Adrenal gland (tissue), 12 donors: ENCODE measurements around the gene CDH4. TPM values are rescaled to one million over a fixed set of nuclear protein-coding genes. Genes with fewer than 3 reads are reported as not detected.

Source experiments
- DNase-seq, 7 donors: peaks; one replicate each; pipeline ENCODE4 v3.0.0-alpha.2; 2019 to 2020
- H3K27ac ChIP-seq, 5 donors: fragments of 200-600 bp; sonication (generic) in 4 of 5; 1 replicate in 3 of 5; 2 replicates in 2 of 5; pipeline versions ENCODE4 v1.5.1 to v1.8.0; 2016 to 2020; ENCODE audit warnings: mild to moderate bottlenecking in 1 of 5
- H3K27me3 ChIP-seq: fragments of 200-600 bp; 2 replicates; pipeline ENCODE4 v1.8.0; 2021
- H3K36me3 ChIP-seq, 2 donors: fragments of 200-600 bp; replicated peaks in 1 of 2; 1 replicate in 1 of 2; 2 replicates in 1 of 2; pipeline versions ENCODE4 v1.5.1 to v1.8.0; 2018 to 2022
- H3K4me1 ChIP-seq, 2 donors: fragments of 200-600 bp; replicated peaks in 1 of 2; 1 replicate in 1 of 2; 2 replicates in 1 of 2; pipeline versions ENCODE4 v1.5.1 to v1.8.0; 2018 to 2021
- H3K4me3 ChIP-seq, 4 donors: fragments of 200-600 bp; sonication (generic) in 3 of 4; one replicate each; pipeline ENCODE4 v1.5.1; 2016 to 2018
- H3K9me3 ChIP-seq, 3 donors: fragments of 200-600 bp; sonication (generic) in 1 of 3; replicated peaks in 1 of 3; 1 replicate in 2 of 3; 2 replicates in 1 of 3; pipeline versions ENCODE4 v1.5.1 to v1.8.0; 2016 to 2021
- CTCF ChIP-seq, 6 experiments: fragments of 450-650 bp in 4 of 6; fragments of 200-600 bp in 2 of 6; sonication (generic) in 1 of 6; IDR thresholded peaks; 1 replicate in 5 of 6; 2 replicates in 1 of 6; pipeline versions ENCODE4 v1.5.1 to v1.8.0; 2016 to 2021; ENCODE audit warnings: antibody characterized with exemption in 6 of 6, mild to moderate bottlenecking in 2 of 6, moderate library complexity in 1 of 6
- POLR2A ChIP-seq, 2 donors: fragments of 450-650 bp; IDR thresholded peaks; one replicate each; pipeline ENCODE4 v1.6.1; 2017; ENCODE audit warnings: antibody characterized with exemption in 2 of 2, mild to moderate bottlenecking in 2 of 2, moderate library complexity in 1 of 2
- WGBS, 4 donors: extraction: QIAGEN DNeasy Blood & Tissue Kit in 2 of 4; methylation state at CpG; one replicate each; pipeline versions ENCODE4 v1.1.5 to v1.1.7; 2013 to 2017; 5-methylcytosine and 5-hydroxymethylcytosine counted together
- intact Hi-C, 2 donors: fragments of 100-400 bp; cut with DNase I; formaldehyde crosslinking; loops; one replicate each; pipeline versions ENCODE4 v1.14.1 to v1.15.0; 2022 to 2023
- polyA plus RNA-seq, 3 donors: library from polyadenylated mRNA; stranded (reverse); fragments of 200-250 nt in 2 of 3; fragments of 350-450 nt in 1 of 3; fragmentation: Illumina TruSeq in 1 of 3; extraction: RNeasy Lipid Tissue Mini Kit (QIAGEN cat#74804) in 1 of 3; gene quantifications; one replicate each; pipeline ENCODE4 v1.2.3, GENCODE V29; 2013 to 2014
- total RNA-seq, 9 donors: library from RNA; depleted of rRNA in 4 of 9; stranded (reverse); fragments of >200 nt in 4 of 9; fragments of 120-200 nt in 1 of 9; fragmentation: NEBNext Ultra II Directional in 1 of 9; extraction: Animal tissue kit (Norgen Biotek cat#: 25700) in 1 of 9; gene quantifications; one replicate each; pipeline versions ENCODE4 v1.1.0 to v1.2.4, GENCODE V29; 2013 to 2023
- donor health status: healthy with polysubstance abuse.
- donor health status: Bipolar disorder and iron deficiency.
- donor health status: DM: yes; HTN: yes; CAD: no.
- donor health status: DM: no; HTN: no; CAD: no.
- donor health status: DM: no; HTN: no; CAD: no.
- donor health status: DM: yes; HTN: yes; CAD: no.

Gene CDH4
- total and polyA plus RNA-seq, 12 donors = 0.08 to 0.53 (median 0.20) TPM; not detected in 3

- H3K4me3 ChIP-seq = no peak overlapping the region
- TF ChIP-seq POLR2A (IDR thresholded peaks at IDR 0.05) = no peak
- TF ChIP-seq CTCF (IDR thresholded peaks at IDR 0.05) = no peak
- no peaks in the 10 kb centered on the region for H3K27me3 ChIP-seq
- no peak for DNase-seq
- H3K36me3 ChIP-seq = no peaks in the 10 kb centered on the region
- H3K9me3 ChIP-seq = no peaks in the 10 kb centered on the region
- H3K4me1 ChIP-seq = no peaks in the 10 kb centered on the region
- intact Hi-C loops = no loop called here
- H3K27ac ChIP-seq = no peak overlapping the region
- 65 to 73% (median 70%) methylated on average over 5 to 6 of the region's 6 CpGs for WGBS, 4 donors
Measured at GRCh38 chr20:61891916-61892649, 640.0 kb downstream of the CDH4 start.

DNA sequence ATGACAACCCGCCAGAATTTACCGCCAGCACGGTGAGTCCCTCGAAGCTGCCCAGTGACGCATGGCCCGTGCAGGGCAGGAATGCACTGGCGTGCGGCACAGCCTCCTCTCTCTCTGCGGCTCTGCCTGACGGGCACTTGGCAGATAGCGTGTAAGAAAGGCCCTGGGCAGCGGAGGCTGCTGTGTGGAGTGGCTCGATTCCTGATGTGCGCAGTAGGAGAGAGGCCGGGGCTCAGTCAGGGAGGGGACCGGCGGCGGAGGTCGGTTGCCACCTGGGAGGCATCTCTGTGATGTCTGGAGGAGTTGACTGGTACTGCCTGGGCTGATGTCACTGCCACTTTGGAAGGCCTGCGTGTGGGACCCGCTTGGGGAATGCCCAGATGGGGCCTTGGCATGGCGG is 643.0 kb downstream of the CDH4 start:
- TF ChIP-seq CTCF (IDR thresholded peaks at IDR 0.05) = no peak
- no peak for TF ChIP-seq POLR2A (IDR thresholded peaks at IDR 0.05)
- no peaks in the 10 kb centered on the region for H3K9me3 ChIP-seq
- intact Hi-C loops = no loop called here
- no peaks in the 10 kb centered on the region for H3K27me3 ChIP-seq
- 58 to 88% (median 83%) methylated on average over 2 to 22 of the region's 22 CpGs for WGBS, 4 donors
- no peaks in the 10 kb centered on the region for H3K36me3 ChIP-seq
- no peak for DNase-seq
- no peaks in the 10 kb centered on the region for H3K4me1 ChIP-seq
- H3K4me3 ChIP-seq = no peak overlapping the region
- no peak overlapping the region for H3K27ac ChIP-seq

DNA sequence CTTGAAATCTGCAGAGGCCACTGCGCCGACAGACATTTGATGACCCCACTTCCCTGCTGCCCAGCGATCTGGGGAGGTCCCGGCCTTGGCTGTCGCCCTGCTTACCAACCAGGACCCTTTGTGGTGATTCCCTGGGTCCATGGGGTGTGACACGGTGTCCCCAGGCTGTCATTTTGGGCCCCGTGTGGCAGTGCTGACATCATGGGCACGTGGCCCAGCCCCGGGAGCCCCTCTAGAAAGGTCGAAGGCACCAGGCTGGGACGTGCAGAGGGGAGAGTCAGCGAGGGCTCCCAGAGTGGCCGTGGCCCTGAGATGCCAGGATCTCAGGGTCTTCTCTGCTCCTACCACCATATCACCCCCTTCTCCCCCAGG is 643.6 kb downstream of the CDH4 start:
- 56 to 72% (median 64%) methylated on average over 6 to 13 of the region's 13 CpGs for WGBS, 4 donors
- Histone ChIP-seq H3K9me3 (no peaks in the 10 kb centered on the region), H3K36me3 (no peaks in the 10 kb centered on the region), H3K27me3 (no peaks in the 10 kb centered on the region), H3K27ac (no peak overlapping the region), H3K4me3 (no peak overlapping the region), H3K4me1 (no peaks in the 10 kb centered on the region)
- no peak for DNase-seq
- TF ChIP-seq CTCF (IDR thresholded peaks at IDR 0.05) (no peak), POLR2A (IDR thresholded peaks at IDR 0.05) (no peak)
- intact Hi-C loops = no loop called here

DNA sequence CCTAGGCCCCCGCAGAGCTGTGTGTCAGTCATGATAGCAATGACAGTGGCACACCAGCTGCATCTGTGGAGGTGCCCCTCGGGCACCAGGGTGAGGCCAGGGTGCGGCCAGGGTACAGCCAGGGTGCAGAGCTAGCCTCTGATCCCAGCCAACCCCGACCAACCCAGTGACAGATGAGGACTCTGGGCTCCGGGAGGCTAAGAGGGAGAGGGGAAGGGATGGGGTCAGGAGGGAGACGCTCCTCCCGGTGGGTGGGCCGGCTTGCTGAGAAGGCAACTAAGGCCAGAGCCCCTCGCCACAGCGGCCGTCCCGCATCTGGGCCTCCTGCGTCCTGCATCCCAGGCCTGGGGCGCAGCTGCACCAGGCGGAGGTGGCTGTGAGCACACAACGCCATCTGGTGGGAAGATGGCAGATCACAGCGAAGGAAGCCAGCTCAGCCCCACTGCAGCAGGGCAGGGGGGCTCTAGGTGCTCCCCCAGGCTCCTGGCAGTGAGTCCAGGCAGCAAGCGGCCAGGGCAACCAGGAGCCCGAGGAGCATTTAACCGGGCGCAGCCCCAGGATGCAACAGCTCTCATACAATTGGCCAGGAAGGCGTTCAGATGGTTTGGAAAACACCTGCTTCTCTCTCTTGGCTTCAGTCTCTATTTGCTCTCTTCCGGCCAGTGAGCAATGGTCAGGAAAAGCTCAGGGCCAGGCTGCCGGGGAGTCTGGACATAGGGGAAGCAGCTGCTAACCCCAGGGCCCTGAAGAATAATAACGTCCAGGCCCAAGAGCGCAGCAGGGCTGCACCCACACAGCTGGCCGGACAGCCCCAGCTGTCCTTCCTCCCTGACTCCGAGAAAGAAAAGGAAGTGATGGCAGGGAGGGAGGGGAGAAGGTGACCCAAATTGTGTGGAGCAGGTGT is 644.2 kb downstream of the CDH4 start:
- no peaks in the 10 kb centered on the region for H3K36me3 ChIP-seq
- H3K4me3 ChIP-seq = no peak overlapping the region
- H3K27ac ChIP-seq = no peak overlapping the region
- intact Hi-C loops = no loop called here
- WGBS, 4 donors = 23 to 48% (median 26%) methylated on average over 10 to 28 of the region's 28 CpGs
- H3K4me1 ChIP-seq = no peaks in the 10 kb centered on the region
- TF ChIP-seq CTCF (IDR thresholded peaks at IDR 0.05) (peak; percentile 41 to 69 (median 56)), POLR2A (IDR thresholded peaks at IDR 0.05) (no peak)
- H3K27me3 ChIP-seq = no peaks in the 10 kb centered on the region
- no peaks in the 10 kb centered on the region for H3K9me3 ChIP-seq
- DNase-seq = peak in 6 of 7 donors; percentile 20 to 60 (median 41)
